Measurements from ENCODE around the gene U2SURP. TPM values are rescaled to one million over a fixed set of nuclear protein-coding genes. Genes with fewer than 3 reads are reported as not detected.
A peak's percentile ranks its signal among the peaks of the same experiment; 100 is the strongest.
"Not testable (repeated sequence)": the region's sequence is repeated elsewhere in the genome, so short reads cannot be mapped to it uniquely, and the experiment has no call there.

Gene U2SURP
- total RNA-seq, 2 donors from 2014 or later: 139 to 160 TPM

- no peaks in the 10 kb centered on the region for H3K27me3 Mint-ChIP-seq (ENCODE audit: insufficient read depth)
- H3K9ac ChIP-seq (ENCODE audit: extremely low read depth, low read length, poor library complexity, severe bottlenecking): no peak overlapping the region
- peaks cover 5% of the 10 kb centered on the region for H3K36me3 Mint-ChIP-seq (ENCODE audit: low read depth)
- no peak overlapping the region for H3K4me3 ChIP-seq (ENCODE audit: low read length)
- peaks cover 15% of the 10 kb centered on the region for H3K9me3 Mint-ChIP-seq
- H3K27me3 ChIP-seq (ENCODE audit: control insufficient read depth, insufficient read depth, low read length, poor library complexity, severe bottlenecking): no peaks in the 10 kb centered on the region
- TF ChIP-seq CTCF (conservative IDR thresholded peaks at IDR 0.05): peak; percentile 21
- H3K4me1 Mint-ChIP-seq: peaks cover 27% of the 10 kb centered on the region
- WGBS, 2 experiments (ENCODE audit: insufficient coverage in 1 of 2, insufficient read length in 1 of 2): 45% methylated on average over 3 of the region's 3 CpGs; no CpG with 5 or more reads in 1 of the 2 experiments
- H3K9me3 ChIP-seq (ENCODE audit: control insufficient read depth, low read length): peaks cover 5% of the 10 kb centered on the region
- no peaks in the 10 kb centered on the region for H3K36me3 ChIP-seq (ENCODE audit: control insufficient read depth, insufficient read depth, low read length)
- no peak overlapping the region for H3K4me3 Mint-ChIP-seq
- peak; percentile 87 for DNase-seq
- H3K27ac ChIP-seq (ENCODE audit: low read depth, low read length): peak overlapping the region; percentile 19
- H3K27ac Mint-ChIP-seq: peak overlapping the region; percentile 66
- no peaks in the 10 kb centered on the region for H3K4me1 ChIP-seq (ENCODE audit: control insufficient read depth, insufficient read depth, low read length)
Measured at GRCh38 chr3:143070977-143071551, 69.7 kb downstream of the U2SURP start.

GRCh38 chr3:143071776-143072175 lies 70.4 kb downstream of the U2SURP start:
- Histone ChIP-seq H3K4me3 (ENCODE audit: low read length) (no peak overlapping the region), H3K27me3 (ENCODE audit: control insufficient read depth, insufficient read depth, low read length, poor library complexity, severe bottlenecking) (no peaks in the 10 kb centered on the region), H3K9me3 (ENCODE audit: control insufficient read depth, low read length) (peaks cover 5% of the 10 kb centered on the region), H3K9ac (ENCODE audit: extremely low read depth, low read length, poor library complexity, severe bottlenecking) (no peak overlapping the region), H3K27ac (ENCODE audit: low read depth, low read length) (no peak overlapping the region), H3K36me3 (ENCODE audit: control insufficient read depth, insufficient read depth, low read length) (no peaks in the 10 kb centered on the region), H3K4me1 (ENCODE audit: control insufficient read depth, insufficient read depth, low read length) (no peaks in the 10 kb centered on the region)
- Mint-ChIP-seq H3K9me3 (peaks cover 15% of the 10 kb centered on the region), H3K4me1 (peaks cover 27% of the 10 kb centered on the region), H3K4me3 (peak overlapping the region; percentile 1), H3K27ac (peak overlapping the region; percentile 89), H3K27me3 (ENCODE audit: insufficient read depth) (no peaks in the 10 kb centered on the region), H3K36me3 (ENCODE audit: low read depth) (peaks cover 5% of the 10 kb centered on the region)
- TF ChIP-seq CTCF (conservative IDR thresholded peaks at IDR 0.05): no peak
- DNase-seq: no peak
- WGBS, 2 experiments (ENCODE audit: insufficient coverage in 1 of 2, insufficient read length in 1 of 2): 89 to 92% methylated on average over 6 of the region's 6 CpGs

GRCh38 chr3:143072298-143073020 lies 71.1 kb downstream of the U2SURP start:
- not testable (repeated sequence) for H3K9ac ChIP-seq (ENCODE audit: extremely low read depth, low read length, poor library complexity, severe bottlenecking); H3K27ac ChIP-seq (ENCODE audit: low read depth, low read length); H3K4me1 ChIP-seq (ENCODE audit: control insufficient read depth, insufficient read depth, low read length); H3K27me3 Mint-ChIP-seq (ENCODE audit: insufficient read depth); H3K36me3 Mint-ChIP-seq (ENCODE audit: low read depth); H3K4me3 ChIP-seq (ENCODE audit: low read length); H3K9me3 ChIP-seq (ENCODE audit: control insufficient read depth, low read length); H3K27me3 ChIP-seq (ENCODE audit: control insufficient read depth, insufficient read depth, low read length, poor library complexity, severe bottlenecking); H3K36me3 ChIP-seq (ENCODE audit: control insufficient read depth, insufficient read depth, low read length)
- 65 to 84% methylated on average over 5 to 12 of the region's 12 CpGs for WGBS, 2 experiments (ENCODE audit: insufficient coverage in 1 of 2, insufficient read length in 1 of 2)
- Mint-ChIP-seq H3K4me1 (peaks cover 27% of the 10 kb centered on the region), H3K27ac (peak overlapping the region; percentile 89), H3K4me3 (peak overlapping the region; percentile 1), H3K9me3 (peaks cover 15% of the 10 kb centered on the region)
- peak; percentile 89 for DNase-seq

GRCh38 chr3:143073541-143073940 lies 72.2 kb downstream of the U2SURP start:
- H3K4me1 ChIP-seq (ENCODE audit: control insufficient read depth, insufficient read depth, low read length); H3K36me3 ChIP-seq (ENCODE audit: control insufficient read depth, insufficient read depth, low read length); H3K9ac ChIP-seq (ENCODE audit: extremely low read depth, low read length, poor library complexity, severe bottlenecking); H3K36me3 Mint-ChIP-seq (ENCODE audit: low read depth); H3K9me3 ChIP-seq (ENCODE audit: control insufficient read depth, low read length); H3K27me3 ChIP-seq (ENCODE audit: control insufficient read depth, insufficient read depth, low read length, poor library complexity, severe bottlenecking); H3K27me3 Mint-ChIP-seq (ENCODE audit: insufficient read depth); H3K4me3 Mint-ChIP-seq; H3K27ac Mint-ChIP-seq; DNase-seq; H3K27ac ChIP-seq (ENCODE audit: low read depth, low read length): not testable (repeated sequence)
- H3K9me3 Mint-ChIP-seq: peaks cover 18% of the 10 kb centered on the region
- WGBS, 2 experiments (ENCODE audit: insufficient coverage in 1 of 2, insufficient read length in 1 of 2): 94% methylated on average over 11 of the region's 15 CpGs; no CpG with 5 or more reads in 1 of the 2 experiments
- peak overlapping the region; percentile 47 for H3K4me3 ChIP-seq (ENCODE audit: low read length)
- H3K4me1 Mint-ChIP-seq: peaks cover 27% of the 10 kb centered on the region

GRCh38 chr3:143073983-143074382 lies 72.6 kb downstream of the U2SURP start:
- DNase-seq; H3K36me3 ChIP-seq (ENCODE audit: control insufficient read depth, insufficient read depth, low read length); H3K27ac ChIP-seq (ENCODE audit: low read depth, low read length); H3K4me3 Mint-ChIP-seq; H3K9me3 ChIP-seq (ENCODE audit: control insufficient read depth, low read length); H3K4me1 ChIP-seq (ENCODE audit: control insufficient read depth, insufficient read depth, low read length); H3K36me3 Mint-ChIP-seq (ENCODE audit: low read depth); H3K27me3 ChIP-seq (ENCODE audit: control insufficient read depth, insufficient read depth, low read length, poor library complexity, severe bottlenecking); H3K27me3 Mint-ChIP-seq (ENCODE audit: insufficient read depth); H3K4me3 ChIP-seq (ENCODE audit: low read length); H3K27ac Mint-ChIP-seq; H3K9ac ChIP-seq (ENCODE audit: extremely low read depth, low read length, poor library complexity, severe bottlenecking): not testable (repeated sequence)
- Mint-ChIP-seq H3K9me3 (peaks cover 18% of the 10 kb centered on the region), H3K4me1 (peaks cover 27% of the 10 kb centered on the region)
- WGBS, 2 experiments (ENCODE audit: insufficient coverage in 1 of 2, insufficient read length in 1 of 2): 82% methylated on average over 3 of the region's 5 CpGs; no CpG with 5 or more reads in 1 of the 2 experiments

Data from endodermal cell (in vitro differentiated cells).